Large intestine (tissue), 3 donors: ENCODE results near the gene GRK5. TPM values are rescaled to one million over a fixed set of nuclear protein-coding genes. Genes with fewer than 3 reads are reported as not detected.
"Not testable (repeated sequence)": the region's sequence is repeated elsewhere in the genome, so short reads cannot be mapped to it uniquely, and the experiment has no call there.

Experiments
- DNase-seq, 2 donors: peaks; one replicate each; pipeline versions ENCODE4 v3.0.0 to v3.0.0-alpha.2; 2013
- H3K27ac ChIP-seq: one replicate; pipeline ENCODE4 v1.5.1; 2013; ENCODE audit warnings: low read length
- H3K27me3 ChIP-seq: 2 replicates; pipeline ENCODE4 v1.6.1; 2013; ENCODE audit warnings: low read length; ENCODE audit not compliant: control insufficient read depth, insufficient read depth
- H3K36me3 ChIP-seq: 2 replicates; pipeline ENCODE4 v1.6.1; 2013; ENCODE audit warnings: low read length; ENCODE audit not compliant: control insufficient read depth, insufficient read depth
- H3K4me1 ChIP-seq: one replicate; pipeline ENCODE4 v1.6.1; 2013; ENCODE audit warnings: low read length; ENCODE audit not compliant: control insufficient read depth, insufficient read depth
- H3K4me3 ChIP-seq: one replicate; pipeline ENCODE4 v1.5.1; 2013; ENCODE audit warnings: low read length
- H3K9me3 ChIP-seq: one replicate; pipeline ENCODE4 v1.6.1; 2013; ENCODE audit warnings: mild to moderate bottlenecking, low read depth, low read length, moderate library complexity; ENCODE audit not compliant: control insufficient read depth
- WGBS: methylation state at CpG from one replicate; pipeline ENCODE4 v1.1.5; 2013; ENCODE audit warnings: low lambda C conversion rate; ENCODE audit not compliant: insufficient coverage; 5-methylcytosine and 5-hydroxymethylcytosine counted together
- polyA plus RNA-seq: library from polyadenylated mRNA; unstranded; fragments of 120-200 nt; gene quantifications from one replicate; pipeline ENCODE4 v1.2.1, GENCODE V29; 2013

Gene GRK5
- polyA plus RNA-seq, 1 donor, result 38.8 TPM

DNA sequence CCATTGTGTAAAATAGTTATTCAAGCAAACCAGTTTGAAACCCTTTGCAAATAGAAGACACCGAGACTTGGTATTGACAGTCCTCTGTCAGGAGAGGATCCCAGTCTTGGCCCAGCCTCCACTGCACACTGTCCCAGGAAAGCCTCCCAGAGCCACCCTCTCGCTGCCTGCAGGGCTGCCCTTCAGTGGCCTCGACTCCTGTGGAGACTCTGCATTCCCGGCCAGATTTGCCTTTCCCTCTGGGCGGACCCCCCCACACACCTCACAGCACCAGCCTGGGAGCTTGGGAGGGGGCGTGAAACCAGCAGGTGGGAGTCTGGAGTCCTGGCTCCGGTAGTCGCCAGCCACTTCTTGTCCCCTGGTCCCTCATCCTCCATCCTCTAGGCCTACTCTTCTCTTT lies 48.7 kb downstream of the GRK5 start:
- no peaks in the 10 kb centered on the region for H3K9me3 ChIP-seq
- no peak for DNase-seq
- no peaks in the 10 kb centered on the region for H3K27me3 ChIP-seq
- no peak overlapping the region for H3K4me3 ChIP-seq
- peak overlapping the region; percentile 90 for H3K27ac ChIP-seq
- no CpG with 5 or more reads among the region's 8 CpGs for WGBS
- H3K4me1 ChIP-seq, result peaks cover 41% of the 10 kb centered on the region
- no peaks in the 10 kb centered on the region for H3K36me3 ChIP-seq

GRCh38 chr10:119256897-119257296 lies 49.5 kb downstream of the GRK5 start:
- Histone ChIP-seq H3K36me3 (no peaks in the 10 kb centered on the region), H3K4me3 (no peak overlapping the region), H3K27me3 (no peaks in the 10 kb centered on the region), H3K27ac (no peak overlapping the region), H3K9me3 (peaks cover 3% of the 10 kb centered on the region), H3K4me1 (peaks cover 39% of the 10 kb centered on the region)
- no peak for DNase-seq
- 100% methylated on average over 4 of the region's 5 CpGs for WGBS

DNA sequence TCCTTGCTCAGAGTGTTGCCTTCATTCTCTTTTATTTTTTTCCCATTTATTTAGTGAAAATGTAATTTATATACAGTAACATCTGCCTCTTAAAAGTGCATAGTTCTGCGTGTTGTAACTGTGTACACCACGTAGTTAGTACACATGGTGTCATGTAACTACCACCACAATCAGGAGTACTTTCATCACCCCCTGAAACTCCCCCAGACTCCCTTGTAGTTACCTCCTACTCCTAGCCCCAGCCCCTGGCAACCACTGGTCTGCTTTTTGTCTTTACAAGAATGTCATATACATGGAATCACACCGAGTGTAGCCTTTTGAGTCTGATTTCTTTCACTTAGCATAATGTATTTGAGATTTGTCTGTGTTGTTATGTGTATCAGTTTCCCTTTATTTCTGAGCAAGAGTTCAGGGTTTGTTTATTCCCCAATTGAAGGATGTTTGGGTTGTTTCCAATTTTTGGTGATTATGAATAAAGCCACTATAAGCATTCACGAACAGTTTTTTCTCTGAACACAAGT lies 50.6 kb downstream of the GRK5 start:
- 60% methylated on average over 1 of the region's 4 CpGs for WGBS
- Histone ChIP-seq H3K27ac (no peak overlapping the region), H3K27me3 (no peaks in the 10 kb centered on the region), H3K36me3 (no peaks in the 10 kb centered on the region), H3K9me3 (peaks cover 5% of the 10 kb centered on the region), H3K4me3 (no peak overlapping the region), H3K4me1 (peaks cover 29% of the 10 kb centered on the region)
- DNase-seq, result no peak

DNA sequence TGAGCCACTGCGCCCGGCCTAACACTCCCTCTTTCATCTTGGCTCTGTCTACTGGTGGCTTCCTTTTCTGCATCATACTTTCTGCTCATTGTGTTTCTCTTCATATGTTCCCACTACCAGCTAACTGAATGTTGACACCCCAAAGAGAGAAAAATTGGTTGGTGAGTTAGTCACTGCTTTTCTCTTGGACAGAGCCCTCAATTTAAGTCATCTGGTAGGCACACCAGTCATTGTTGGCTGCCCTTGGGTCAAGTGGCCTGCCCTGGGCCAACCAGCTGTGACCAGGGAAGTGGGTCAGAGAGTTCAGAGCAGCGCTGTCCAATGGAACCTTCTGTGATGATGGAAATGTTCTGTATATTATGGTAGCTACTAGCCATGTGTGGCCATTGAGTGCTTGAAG lies 52.0 kb downstream of the GRK5 start:
- WGBS, result 100% methylated on average over 2 of the region's 3 CpGs
- no peak overlapping the region for H3K27ac ChIP-seq

GRCh38 chr10:119261016-119261415 lies 53.6 kb downstream of the GRK5 start:
- H3K27ac ChIP-seq, H3K27me3 ChIP-seq, H3K4me3 ChIP-seq, DNase-seq, H3K4me1 ChIP-seq, H3K36me3 ChIP-seq, H3K9me3 ChIP-seq: not testable (repeated sequence)
- WGBS, result no CpG with 5 or more reads among the region's 34 CpGs

More for the DNA sequence above, 52.0 kb downstream of the GRK5 start:
- H3K9me3 ChIP-seq, result peaks cover 5% of the 10 kb centered on the region
- H3K36me3 ChIP-seq, result peaks cover under 1% of the 10 kb centered on the region
- H3K27me3 ChIP-seq, result no peaks in the 10 kb centered on the region
- H3K4me1 ChIP-seq, result peaks cover 15% of the 10 kb centered on the region
- no peak for DNase-seq
- H3K4me3 ChIP-seq, result no peak overlapping the region

GRCh38 chr10:119263951-119264617 lies 56.7 kb downstream of the GRK5 start:
- peaks cover 5% of the 10 kb centered on the region for H3K9me3 ChIP-seq
- WGBS, result no CpG with 5 or more reads among the region's 4 CpGs
- no peak overlapping the region for H3K4me3 ChIP-seq
- peaks cover 10% of the 10 kb centered on the region for H3K4me1 ChIP-seq
- peak in 1 of 2 donors; percentile 43 for DNase-seq
- peaks cover 3% of the 10 kb centered on the region for H3K36me3 ChIP-seq
- peak overlapping the region; percentile 12 for H3K27ac ChIP-seq
- no peaks in the 10 kb centered on the region for H3K27me3 ChIP-seq

- Histone ChIP-seq H3K4me3 (no peak overlapping the region), H3K4me1 (peaks cover 25% of the 10 kb centered on the region), H3K27me3 (no peaks in the 10 kb centered on the region), H3K36me3 (peaks cover 3% of the 10 kb centered on the region), H3K27ac (no peak overlapping the region), H3K9me3 (peaks cover 5% of the 10 kb centered on the region)
- WGBS, result no CpG with 5 or more reads among the region's 6 CpGs
- DNase-seq, result no peak
These were observed 58.3 kb downstream of the GRK5 start for GRCh38 chr10:119265691-119266090.

DNA sequence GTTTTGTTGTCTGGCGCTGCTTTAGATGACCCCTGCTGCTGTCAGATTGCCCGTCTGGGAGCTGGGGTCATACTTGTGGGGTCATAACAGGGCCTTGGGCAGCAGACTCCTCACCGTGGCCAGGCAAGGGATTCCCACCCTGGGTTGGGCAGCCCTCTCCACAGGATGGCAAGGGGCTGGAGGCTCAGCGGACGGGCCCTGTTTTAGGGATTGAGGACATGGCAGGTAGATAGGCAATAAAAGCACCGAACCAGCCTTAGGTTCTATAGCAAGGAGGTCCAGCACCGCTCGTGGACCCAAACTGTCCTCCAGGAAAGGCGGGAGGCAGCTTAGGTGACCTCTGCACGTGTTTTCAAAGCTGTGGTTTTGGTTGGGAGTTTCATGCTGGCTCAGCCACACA lies 60.0 kb downstream of the GRK5 start:
- Histone ChIP-seq H3K27me3 (no peaks in the 10 kb centered on the region), H3K27ac (no peak overlapping the region), H3K36me3 (peaks cover 3% of the 10 kb centered on the region), H3K4me3 (no peak overlapping the region), H3K9me3 (no peaks in the 10 kb centered on the region), H3K4me1 (peaks cover 41% of the 10 kb centered on the region)
- DNase-seq, result no peak
- WGBS, result no CpG with 5 or more reads among the region's 10 CpGs

DNA sequence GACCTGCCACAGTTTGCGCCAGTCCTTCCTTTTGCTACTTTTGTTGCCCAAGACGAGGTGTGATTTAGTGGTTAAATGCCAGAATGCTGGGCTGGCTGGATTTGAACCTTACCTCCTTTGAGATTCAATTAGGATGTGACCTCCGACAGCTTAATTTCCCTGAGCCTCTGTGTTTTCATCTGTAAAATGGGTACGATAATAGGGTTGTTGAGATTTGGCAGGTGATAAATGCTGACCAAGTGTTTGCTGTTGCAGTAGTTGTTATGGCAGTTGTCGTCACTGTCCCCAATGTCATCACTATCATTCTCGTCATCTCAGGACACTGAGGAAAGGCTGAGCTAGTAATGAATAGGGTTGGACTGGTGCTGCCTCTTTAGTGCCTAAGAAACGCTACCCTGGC lies 61.1 kb downstream of the GRK5 start:
- no peaks in the 10 kb centered on the region for H3K27me3 ChIP-seq
- peaks cover 3% of the 10 kb centered on the region for H3K36me3 ChIP-seq
- no peak for DNase-seq
- WGBS, result no CpG with 5 or more reads among the region's 7 CpGs
- H3K4me3 ChIP-seq, result no peak overlapping the region
- peaks cover 52% of the 10 kb centered on the region for H3K4me1 ChIP-seq
- no peaks in the 10 kb centered on the region for H3K9me3 ChIP-seq
- H3K27ac ChIP-seq, result peak overlapping the region; percentile 45

GRCh38 chr10:119268871-119269506 lies 61.6 kb downstream of the GRK5 start:
- Histone ChIP-seq H3K9me3 (no peaks in the 10 kb centered on the region), H3K27ac (peak overlapping the region; percentile 45), H3K27me3 (no peaks in the 10 kb centered on the region), H3K4me1 (peaks cover 52% of the 10 kb centered on the region), H3K36me3 (peaks cover 3% of the 10 kb centered on the region), H3K4me3 (no peak overlapping the region)
- DNase-seq, result peak in 1 of 2 donors; percentile 65
- WGBS, result no CpG with 5 or more reads among the region's 11 CpGs
